H9 (cell line): ENCODE data around the gene PPP1R13B. TPM values are rescaled to one million over a fixed set of nuclear protein-coding genes. Genes with fewer than 3 reads are reported as not detected.

ENCODE experiments used
- DNase-seq: peaks from one replicate; pipeline ENCODE4 v3.0.0-alpha.2; 2017
- H2AFZ ChIP-seq: one replicate; pipeline ENCODE4 v1.6.1; 2013; ENCODE audit warnings: mild to moderate bottlenecking, low read length, control low read depth, moderate library complexity
- H2AK5ac ChIP-seq: 2 replicates; pipeline ENCODE4 v1.6.1; 2013; ENCODE audit warnings: low read length, control low read depth, mixed read lengths; ENCODE audit not compliant: insufficient read length
- H2BK120ac ChIP-seq: one replicate; pipeline ENCODE4 v1.6.1; 2013; ENCODE audit warnings: low read depth, mild to moderate bottlenecking, low read length, control low read depth, inconsistent platforms; ENCODE audit not compliant: poor library complexity, severe bottlenecking
- H2BK12ac ChIP-seq: 2 replicates; pipeline ENCODE4 v1.6.1; 2013; ENCODE audit warnings: low read length, control low read depth, mixed read lengths, low read depth; ENCODE audit not compliant: insufficient read length
- H2BK15ac ChIP-seq: 2 replicates; pipeline ENCODE4 v1.6.1; 2013; ENCODE audit warnings: low read depth, low read length, control low read depth
- H2BK20ac ChIP-seq: one replicate; pipeline ENCODE4 v1.6.1; 2013; ENCODE audit warnings: low read depth, mild to moderate bottlenecking, low read length, control low read depth, inconsistent platforms; ENCODE audit not compliant: poor library complexity, severe bottlenecking
- H2BK5ac ChIP-seq: 2 replicates; pipeline ENCODE4 v1.6.1; 2013; ENCODE audit warnings: low read length, control low read depth, mixed read lengths; ENCODE audit not compliant: insufficient read length
- H3K14ac ChIP-seq: 2 replicates; pipeline ENCODE4 v1.6.1; 2013; ENCODE audit warnings: low read length, control low read depth; ENCODE audit not compliant: insufficient read depth
- H3K18ac ChIP-seq: 2 replicates; pipeline ENCODE4 v1.6.1; 2013; ENCODE audit warnings: low read depth, mild to moderate bottlenecking, mixed read lengths, low read length, control low read depth; ENCODE audit not compliant: insufficient read length
- H3K23ac ChIP-seq: 2 replicates; pipeline ENCODE4 v1.6.1; 2013; ENCODE audit warnings: low read length, control low read depth, mixed read lengths, low read depth; ENCODE audit not compliant: insufficient read length
- H3K23me2 ChIP-seq: 2 replicates; pipeline ENCODE4 v1.6.1; 2013; ENCODE audit warnings: low read depth, mild to moderate bottlenecking, mixed read lengths, low read length, control low read depth; ENCODE audit not compliant: insufficient read length, poor library complexity, severe bottlenecking
- H3K27ac ChIP-seq: 2 replicates; pipeline ENCODE4 v1.5.1; 2013; ENCODE audit warnings: low read length, control low read depth, mixed read lengths, low read depth; ENCODE audit not compliant: insufficient read length
- H3K27me3 ChIP-seq: 2 replicates; pipeline ENCODE4 v1.6.1; 2013; ENCODE audit warnings: low read length, control low read depth, inconsistent platforms; ENCODE audit not compliant: insufficient read depth
- H3K4ac ChIP-seq: 2 replicates; pipeline ENCODE4 v1.6.1; 2013; ENCODE audit warnings: low read depth, mild to moderate bottlenecking, control low read depth, inconsistent platforms, low read length, moderate library complexity
- H3K4me1 ChIP-seq: 2 replicates; pipeline ENCODE4 v1.6.1; 2013; ENCODE audit warnings: low read length, control low read depth, inconsistent platforms; ENCODE audit not compliant: insufficient read depth
- H3K4me2 ChIP-seq: 2 replicates; pipeline ENCODE4 v1.6.1; 2013; ENCODE audit warnings: low read length, control low read depth, mixed read lengths; ENCODE audit not compliant: insufficient read length, insufficient read depth
- H3K56ac ChIP-seq: 2 replicates; pipeline ENCODE4 v1.6.1; 2013; ENCODE audit warnings: low read depth, mild to moderate bottlenecking, mixed read lengths, low read length, control low read depth; ENCODE audit not compliant: insufficient read length
- H3K79me1 ChIP-seq: 2 replicates; pipeline ENCODE4 v1.6.1; 2013; ENCODE audit warnings: low read depth, mild to moderate bottlenecking, moderate library complexity, low read length, control low read depth, inconsistent platforms; ENCODE audit not compliant: insufficient read depth, poor library complexity, severe bottlenecking
- H3K79me2 ChIP-seq: 2 replicates; pipeline ENCODE4 v1.6.1; 2013; ENCODE audit warnings: low read length, control low read depth, inconsistent platforms; ENCODE audit not compliant: insufficient read depth
- H3K9ac ChIP-seq: 2 replicates; pipeline ENCODE4 v1.6.1; 2013; ENCODE audit warnings: low read length, control low read depth, mixed read lengths; ENCODE audit not compliant: insufficient read length; ENCODE audit errors: extremely low read depth
- H3K9me3 ChIP-seq: one replicate; pipeline ENCODE4 v1.6.1; 2013; ENCODE audit warnings: low read depth, low read length, inconsistent platforms; ENCODE audit not compliant: control insufficient read depth
- H3T11ph ChIP-seq: one replicate; pipeline ENCODE4 v1.6.1; 2013; ENCODE audit warnings: mild to moderate bottlenecking, low read length, control low read depth, inconsistent platforms
- H4K20me1 ChIP-seq: one replicate; pipeline ENCODE4 v1.6.1; 2013; ENCODE audit not compliant: control insufficient read depth, insufficient read length, insufficient read depth
- H4K5ac ChIP-seq: 2 replicates; pipeline ENCODE4 v1.6.1; 2013; ENCODE audit warnings: low read depth, mild to moderate bottlenecking, mixed read lengths, low read length, control low read depth; ENCODE audit not compliant: insufficient read length
- H4K8ac ChIP-seq: replicated peaks from 2 replicates; pipeline ENCODE4 v1.6.1; 2013; ENCODE audit warnings: low read length, control low read depth, mixed read lengths, low read depth; ENCODE audit not compliant: insufficient read length
- H4K91ac ChIP-seq: 2 replicates; pipeline ENCODE4 v1.6.1; 2013; ENCODE audit warnings: low read depth, mild to moderate bottlenecking, moderate library complexity, mixed read lengths, low read length, control low read depth; ENCODE audit not compliant: insufficient read length
- H3K27ac Mint-ChIP-seq, 3 experiments: 2 replicates in 2 of 3; 3 replicates in 1 of 3; pipeline ENCODE4 v1.8.0; 2020 to 2021; ENCODE audit warnings: mixed read lengths in 3 of 3, mild to moderate bottlenecking in 1 of 3, moderate library complexity in 1 of 3
- H3K27me3 Mint-ChIP-seq: 2 replicates; pipeline ENCODE4 v1.8.0; 2021; ENCODE audit warnings: low read depth, mild to moderate bottlenecking, moderate library complexity, mixed read lengths
- H3K36me3 Mint-ChIP-seq, 3 experiments: 2 replicates in 2 of 3; 3 replicates in 1 of 3; pipeline ENCODE4 v1.8.0; 2020 to 2021; ENCODE audit warnings: low read depth in 3 of 3, mixed read lengths in 3 of 3; ENCODE audit not compliant: insufficient read depth in 1 of 3
- H3K4me1 Mint-ChIP-seq, 2 experiments: 2 replicates each; pipeline ENCODE4 v1.8.0; 2020; ENCODE audit warnings: mixed read lengths in 2 of 2
- H3K4me3 Mint-ChIP-seq, 2 experiments: 2 replicates in 1 of 2; 3 replicates in 1 of 2; pipeline ENCODE4 v1.8.0; 2020 to 2021; ENCODE audit warnings: mild to moderate bottlenecking in 2 of 2, mixed read lengths in 2 of 2, moderate library complexity in 1 of 2
- H3K9me3 Mint-ChIP-seq, 2 experiments: 2 replicates in 1 of 2; 3 replicates in 1 of 2; pipeline ENCODE4 v1.8.0; 2020; ENCODE audit warnings: mild to moderate bottlenecking in 2 of 2, mixed read lengths in 2 of 2, moderate library complexity in 1 of 2
- CTCF ChIP-seq: fragments of 200-600 bp; sonication (generic); conservative IDR thresholded peaks from 3 replicates; pipeline ENCODE4 v1.8.0; 2021; ENCODE audit warnings: antibody characterized with exemption, mild to moderate bottlenecking
- WGBS: extraction: QIAGEN DNeasy Blood & Tissue Kit; methylation state at CpG from one replicate; pipeline ENCODE4 v1.1.7; 2013; ENCODE audit warnings: missing lambda C conversion rate, low lambda C conversion rate, mixed read lengths; ENCODE audit not compliant: insufficient read length; ENCODE audit errors: extremely low coverage; 5-methylcytosine and 5-hydroxymethylcytosine counted together
- total RNA-seq: library from RNA; stranded (reverse); gene quantifications from 2 replicates; pipeline ENCODE4 v1.2.1, GENCODE V29; 2021

The PPP1R13B gene
- total RNA-seq, 1 experiment from 2014 or later: 6.0 TPM

- Mint-ChIP-seq H3K27me3 (no peaks in the 10 kb centered on the region; the same call in 1 of the 2 replicates), H3K36me3 (peaks cover 22 to 40% (median 25%) of the 10 kb centered on the region in 3 experiments; a peak in 6 of 7 replicates), H3K27ac (peak overlapping the region; percentile 49 to 91 (median 78); a peak in 4 of 7 replicates), H3K4me1 (peaks cover 35 to 36% of the 10 kb centered on the region in 2 experiments), H3K4me3 (peak overlapping the region; percentile 75 to 90), H3K9me3 (no peaks in the 10 kb centered on the region; a peak in 1 of 5 replicates)
- no peak overlapping the region for H3K56ac ChIP-seq
- no peak for TF ChIP-seq CTCF
- no peak overlapping the region for H3K4ac ChIP-seq
- no peak overlapping the region for H3K4me2 ChIP-seq
- H3K79me1 ChIP-seq: no peaks in the 10 kb centered on the region
- no peak overlapping the region for H2BK120ac ChIP-seq
- H3K9me3 ChIP-seq: no peaks in the 10 kb centered on the region
- H2BK20ac ChIP-seq: no peak overlapping the region
- no peak overlapping the region for H4K5ac ChIP-seq
- no peak overlapping the region for H2AK5ac ChIP-seq
- no peak overlapping the region for H3K27ac ChIP-seq
- no peak overlapping the region for H2BK12ac ChIP-seq
- no peaks in the 10 kb centered on the region for H3K27me3 ChIP-seq
- no peak overlapping the region for H2AFZ ChIP-seq
- H3K4me1 ChIP-seq: peaks cover 3% of the 10 kb centered on the region; the same call in 1 of the 2 replicates
- H3K23ac ChIP-seq: no peak overlapping the region
- H3K9ac ChIP-seq: no peak overlapping the region
- no peaks in the 10 kb centered on the region; the same call in 1 of the 2 replicates for H3K79me2 ChIP-seq
- H3K18ac ChIP-seq: no peak overlapping the region
- H4K91ac ChIP-seq: no peak overlapping the region
- no peak overlapping the region for H2BK5ac ChIP-seq
- no peak overlapping the region for H2BK15ac ChIP-seq
- no CpG with 5 or more reads among the region's 18 CpGs for WGBS
- no peaks in the 10 kb centered on the region for H3K23me2 ChIP-seq
- H3K14ac ChIP-seq: no peak overlapping the region
- H4K8ac ChIP-seq: no peak overlapping the region
- DNase-seq: no peak
- no peaks in the 10 kb centered on the region for H4K20me1 ChIP-seq
- no peak overlapping the region for H3T11ph ChIP-seq
Observed at GRCh38 chr14:103713304-103714062, 133.9 kb downstream of the PPP1R13B start.
